PC-9 (cell line): ENCODE data around the gene USP7. TPM values are rescaled to one million over a fixed set of nuclear protein-coding genes. Genes with fewer than 3 reads are reported as not detected.

Source experiments
- BruUV-seq: library from RNA; stranded (reverse); fragments of 400-500 nt; replicated peaks from 2 replicates; lab custom pipeline; 2021; lab: Mats Ljungman, UMichigan
- CTCF ChIA-PET: fragments of 300-600 bp; sonication (Branson Sonifier 250); formaldehyde crosslinking; loops from one replicate; lab custom pipeline; 2022; ENCODE audit warnings: antibody characterized with exemption; lab: Charles Lee
- POLR2A ChIA-PET: fragments of 300-600 bp; sonication (Branson Sonifier 250); formaldehyde crosslinking; loops from one replicate; lab custom pipeline; 2022; ENCODE audit warnings: antibody characterized with exemption; ENCODE audit not compliant: unreplicated experiment; lab: Charles Lee
- DNase-seq, 2 experiments: peaks; one replicate each; pipeline versions ENCODE4 v3.0.0 to v3.0.0-alpha.2; 2015 to 2022; ENCODE audit warnings: mixed read lengths in 1 of 2
- H2AFZ ChIP-seq: fragments of 200-600 bp; sonication (generic); 2 replicates; pipeline ENCODE4 v1.8.1; 2017; ENCODE audit warnings: antibody characterized with exemption
- H3F3A ChIP-seq: fragments of 200-600 bp; sonication (generic); 2 replicates; pipeline ENCODE4 v1.8.1; 2017; ENCODE audit warnings: antibody characterized with exemption, mild to moderate bottlenecking, low read depth; ENCODE audit not compliant: insufficient read depth
- H3K27ac ChIP-seq: fragments of 200-600 bp; sonication (generic); 2 replicates; pipeline ENCODE4 v1.6.1; 2016; ENCODE audit warnings: mixed run types
- H3K27me3 ChIP-seq: fragments of 200-600 bp; sonication (generic); 2 replicates; pipeline ENCODE4 v1.6.1; 2016; ENCODE audit warnings: low read depth, mixed run types; ENCODE audit not compliant: insufficient read depth
- H3K36me3 ChIP-seq: fragments of 200-600 bp; sonication (generic); 2 replicates; pipeline ENCODE4 v1.6.1; 2016; ENCODE audit warnings: low read depth, mixed run types
- H3K4me1 ChIP-seq: fragments of 200-600 bp; sonication (generic); replicated peaks from 2 replicates; pipeline ENCODE4 v1.6.1; 2016; ENCODE audit warnings: mixed run types; ENCODE audit not compliant: insufficient read depth
- H3K4me2 ChIP-seq: fragments of 200-600 bp; sonication (generic); 2 replicates; pipeline ENCODE4 v1.6.1; 2017; ENCODE audit warnings: mixed run types
- H3K4me3 ChIP-seq: fragments of 200-600 bp; sonication (generic); 2 replicates; pipeline ENCODE4 v1.6.1; 2016; ENCODE audit warnings: mixed run types
- H3K79me2 ChIP-seq: fragments of 200-600 bp; sonication (generic); 2 replicates; pipeline ENCODE4 v1.6.1; 2017; ENCODE audit warnings: low read depth, mixed run types
- H3K9me2 ChIP-seq: fragments of 200-600 bp; sonication (generic); 2 replicates; pipeline ENCODE4 v1.8.1; 2017; ENCODE audit warnings: mild to moderate bottlenecking; ENCODE audit not compliant: insufficient read depth
- H3K9me3 ChIP-seq: fragments of 200-600 bp; sonication (generic); 2 replicates; pipeline ENCODE4 v1.8.1; 2016; ENCODE audit warnings: low read depth; ENCODE audit not compliant: insufficient read depth
- H4K20me1 ChIP-seq: fragments of 200-600 bp; sonication (generic); 2 replicates; pipeline ENCODE4 v1.8.1; 2017; ENCODE audit not compliant: insufficient read depth
- EZH2 ChIP-seq: fragments of 200-600 bp; sonication (generic); IDR thresholded peaks from 2 replicates; pipeline ENCODE4 v1.8.0; 2017; ENCODE audit warnings: antibody characterized with exemption, low read depth
- intact Hi-C: fragments of 100-400 bp; cut with micrococcal nuclease; formaldehyde crosslinking; loops from one replicate; pipeline ENCODE4 v1.10.0; 2022; ENCODE audit not compliant: unreplicated experiment
- total RNA-seq: library from RNA; stranded (reverse); gene quantifications from 2 replicates; pipeline ENCODE4 v1.2.3, GENCODE V29; 2021
- TF ChIP-seq, protein P1 (sequence below): fragments of 200-600 bp; sonication (generic); conservative IDR thresholded peaks from 2 replicates; pipeline ENCODE4 v1.6.1; 2017; ENCODE audit warnings: mixed run types, antibody characterized with exemption, mild to moderate bottlenecking, moderate library complexity

Gene USP7
- total RNA-seq, 1 experiment from 2014 or later = 167 TPM

DNA sequence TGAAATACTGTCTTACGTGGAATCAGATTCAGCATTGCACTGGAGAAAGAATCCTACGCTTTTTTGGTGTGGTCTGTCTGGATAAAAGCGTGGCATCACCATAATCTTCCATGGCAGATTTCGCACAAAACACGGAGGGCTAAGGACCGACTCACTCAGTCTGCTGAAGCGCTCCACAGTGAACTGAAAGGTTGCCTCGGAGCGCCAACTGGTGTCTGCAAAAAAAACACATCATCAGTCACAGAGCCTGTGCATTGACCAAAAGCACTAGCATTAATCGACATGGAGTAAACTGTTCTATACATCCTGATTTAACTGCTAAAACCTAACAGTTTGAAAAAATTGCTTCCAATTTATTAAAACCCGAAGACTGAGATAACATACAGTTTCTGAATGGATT is 40.5 kb downstream of the USP7 start:
- H4K20me1 ChIP-seq = peaks cover 40% of the 10 kb centered on the region
- TF ChIP-seq, protein P1, sequence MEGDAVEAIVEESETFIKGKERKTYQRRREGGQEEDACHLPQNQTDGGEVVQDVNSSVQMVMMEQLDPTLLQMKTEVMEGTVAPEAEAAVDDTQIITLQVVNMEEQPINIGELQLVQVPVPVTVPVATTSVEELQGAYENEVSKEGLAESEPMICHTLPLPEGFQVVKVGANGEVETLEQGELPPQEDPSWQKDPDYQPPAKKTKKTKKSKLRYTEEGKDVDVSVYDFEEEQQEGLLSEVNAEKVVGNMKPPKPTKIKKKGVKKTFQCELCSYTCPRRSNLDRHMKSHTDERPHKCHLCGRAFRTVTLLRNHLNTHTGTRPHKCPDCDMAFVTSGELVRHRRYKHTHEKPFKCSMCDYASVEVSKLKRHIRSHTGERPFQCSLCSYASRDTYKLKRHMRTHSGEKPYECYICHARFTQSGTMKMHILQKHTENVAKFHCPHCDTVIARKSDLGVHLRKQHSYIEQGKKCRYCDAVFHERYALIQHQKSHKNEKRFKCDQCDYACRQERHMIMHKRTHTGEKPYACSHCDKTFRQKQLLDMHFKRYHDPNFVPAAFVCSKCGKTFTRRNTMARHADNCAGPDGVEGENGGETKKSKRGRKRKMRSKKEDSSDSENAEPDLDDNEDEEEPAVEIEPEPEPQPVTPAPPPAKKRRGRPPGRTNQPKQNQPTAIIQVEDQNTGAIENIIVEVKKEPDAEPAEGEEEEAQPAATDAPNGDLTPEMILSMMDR = no peak
- no peak for TF ChIP-seq EZH2
- H3K4me1 ChIP-seq = no peaks in the 10 kb centered on the region
- H3K4me3 ChIP-seq = no peak overlapping the region
- POLR2A ChIA-PET = no interaction called here
- H3K9me2 ChIP-seq = no peaks in the 10 kb centered on the region
- H3K27ac ChIP-seq = no peak overlapping the region
- no peak overlapping the region for H3K4me2 ChIP-seq
- no peak for DNase-seq
- H3F3A ChIP-seq = peaks cover 3% of the 10 kb centered on the region; the same call in 1 of the 2 replicates
- H3K9me3 ChIP-seq = no peaks in the 10 kb centered on the region
- CTCF ChIA-PET = no interaction called here
- no peaks in the 10 kb centered on the region for H3K27me3 ChIP-seq
- no TSS peak for BruUV-seq
- intact Hi-C loops = no loop called here
- H3K79me2 ChIP-seq = peaks cover 40% of the 10 kb centered on the region
- peaks cover 23% of the 10 kb centered on the region; the same call in 1 of the 2 replicates for H3K36me3 ChIP-seq
- H2AFZ ChIP-seq = no peak overlapping the region

DNA sequence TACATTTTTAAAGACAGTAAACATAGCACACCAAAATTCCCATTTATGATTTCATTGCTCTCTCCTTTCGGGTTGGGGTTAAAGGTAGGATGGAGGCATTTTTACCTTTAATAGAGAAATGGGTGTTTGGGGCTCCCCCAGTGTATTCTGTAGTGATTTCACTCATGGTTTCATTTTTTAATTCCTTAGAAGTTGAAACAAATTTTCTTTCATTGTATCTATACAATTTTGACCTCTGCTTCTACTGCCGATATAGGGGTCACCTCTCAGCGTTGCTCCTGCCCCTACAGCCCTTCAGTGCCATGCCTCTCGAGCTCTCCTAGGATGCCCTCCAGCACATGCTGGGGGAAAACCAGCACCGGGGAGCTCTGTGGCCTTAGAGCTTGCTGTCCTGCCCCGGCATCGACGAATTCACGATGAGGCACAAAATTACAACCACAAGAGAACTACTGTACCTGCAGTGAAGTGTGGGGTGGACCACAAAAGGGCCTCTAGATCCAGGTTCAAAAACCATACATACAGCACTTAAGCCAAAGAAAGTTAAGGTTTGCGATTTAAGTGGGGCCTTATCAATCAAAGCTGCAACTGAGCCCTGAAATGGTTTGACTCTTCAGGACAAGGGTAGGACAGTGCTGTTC is 42.2 kb downstream of the USP7 start:
- peaks cover 26% of the 10 kb centered on the region; the same call in 1 of the 2 replicates for H3K36me3 ChIP-seq
- intact Hi-C loops = no loop called here

DNA sequence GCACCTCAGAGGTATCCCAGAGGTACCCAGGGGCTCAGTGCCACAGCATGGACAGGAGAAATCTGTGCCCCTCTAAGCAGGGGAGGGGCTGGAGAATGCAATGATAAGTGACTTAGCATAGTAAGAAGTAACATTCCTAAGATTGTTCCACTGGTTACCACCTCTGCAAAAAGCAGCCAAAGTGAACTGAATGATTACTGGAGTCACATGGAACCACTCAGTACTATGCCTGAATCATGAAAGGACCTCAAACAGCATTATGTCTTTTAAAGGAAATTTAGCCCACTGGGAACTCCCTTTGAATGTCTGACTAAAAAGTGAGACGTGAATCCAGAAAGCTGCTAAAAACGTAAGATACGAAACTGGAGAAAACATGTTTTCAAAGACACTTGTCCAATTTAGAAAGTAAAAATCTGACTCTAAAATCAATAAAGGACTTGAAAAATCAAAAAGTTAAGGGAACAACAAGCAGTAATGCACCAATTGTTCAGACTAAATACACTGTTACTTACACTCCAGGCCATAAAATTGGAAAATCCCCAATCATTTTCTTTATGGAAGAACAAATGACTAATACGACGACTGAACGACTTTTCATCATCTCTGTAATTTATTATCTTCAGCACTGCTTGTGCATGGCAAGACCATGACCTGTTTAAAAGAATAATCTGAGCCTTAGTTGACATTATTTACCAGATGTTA is 42.9 kb downstream of the USP7 start:
- Histone ChIP-seq H3K4me3 (no peak overlapping the region), H3K4me1 (0 out of 2 replicates have a peak, but pooled peaks cover 1% of the 10 kb centered on the region), H4K20me1 (peaks cover 25% of the 10 kb centered on the region), H3K79me2 (peaks cover 18% of the 10 kb centered on the region), H3K36me3 (peaks cover 26% of the 10 kb centered on the region), H3F3A (peaks cover 10% of the 10 kb centered on the region; the same call in 1 of the 2 replicates), H3K9me2 (no peaks in the 10 kb centered on the region), H3K27ac (no peak overlapping the region), H3K4me2 (no peak overlapping the region), H2AFZ (no peak overlapping the region), H3K27me3 (no peaks in the 10 kb centered on the region), H3K9me3 (no peaks in the 10 kb centered on the region)
- ChIA-PET POLR2A (interaction anchor here (0.6 kb wide), 1 partner anchor 9 kb away, joined by 4 read pairs; no protein-coding TSS in a partner anchor), CTCF (no interaction called here)
- DNase-seq = no peak
- TF ChIP-seq, protein P1 = no peak
- TF ChIP-seq EZH2 = no peak
- intact Hi-C loops = no loop called here
- no TSS peak for BruUV-seq

More for the DNA sequence above, 42.2 kb downstream of the USP7 start:
- DNase-seq = no peak
- H3K27ac ChIP-seq = no peak overlapping the region
- H3K4me3 ChIP-seq = no peak overlapping the region
- no peaks in the 10 kb centered on the region for H3K4me1 ChIP-seq
- no peak overlapping the region for H2AFZ ChIP-seq
- ChIA-PET CTCF (no interaction called here), POLR2A (interaction anchor here (0.6 kb wide), 1 partner anchor 9 kb away, joined by 4 read pairs; no protein-coding TSS in a partner anchor)
- H3K9me3 ChIP-seq = no peaks in the 10 kb centered on the region
- BruUV-seq = no TSS peak
- no peaks in the 10 kb centered on the region for H3K27me3 ChIP-seq
- peaks cover 23% of the 10 kb centered on the region for H3K79me2 ChIP-seq
- peaks cover 24% of the 10 kb centered on the region for H4K20me1 ChIP-seq
- peaks cover 10% of the 10 kb centered on the region; the same call in 1 of the 2 replicates for H3F3A ChIP-seq
- TF ChIP-seq, protein P1 = no peak
- no peak for TF ChIP-seq EZH2
- no peaks in the 10 kb centered on the region for H3K9me2 ChIP-seq
- H3K4me2 ChIP-seq = no peak overlapping the region
